HepG2 (cell line): ENCODE results near the gene SLC50A1. TPM values are rescaled to one million over a fixed set of nuclear protein-coding genes. Genes with fewer than 3 reads are reported as not detected.

Experiments used
- ATAC-seq: fragments of 200-7000 bp; cut with Tn5 transposase; 3 replicates; pipeline ENCODE4 v1.9.1; 2020; ENCODE audit warnings: mild to moderate bottlenecking, moderate library complexity
- BruUV-seq: library from RNA; stranded (reverse); fragments of 400-500 nt; replicated peaks from 2 replicates; lab custom pipeline; 2021; lab: Mats Ljungman, UMichigan
- CTCF ChIA-PET: fragments of 300-600 bp; formaldehyde crosslinking; extraction: SDS; loops from one replicate; lab custom pipeline; 2021; ENCODE audit warnings: low total read pairs, inconsistent platforms, low intra/inter-chr PET ratio; lab: Yijun Ruan, JAX
- POLR2A ChIA-PET: fragments of 350-600 bp; sonication (Branson Sonifier 250); formaldehyde crosslinking; loops from one replicate; lab custom pipeline; 2020; ENCODE audit warnings: antibody characterized with exemption, inconsistent platforms; lab: Yijun Ruan, JAX
- DNase-seq: peaks from one replicate; pipeline ENCODE4 v3.0.0-alpha.2; 2015; ENCODE audit warnings: low spot score
- FAIRE-seq: peaks from 3 replicates; lab custom pipeline; 2011; peaks lifted over from hg19 to GRCh38; lab: Jason Lieb, UNC
- H2AFZ ChIP-seq: one replicate; pipeline ENCODE4 v1.6.1; 2011; ENCODE audit warnings: low read length, inconsistent platforms
- H3K27ac ChIP-seq: fragments of 300-600 bp; 3 replicates; pipeline ENCODE4 v1.8.0; 2011; ENCODE audit warnings: mixed run types, mild to moderate bottlenecking, mixed read lengths, low read length, inconsistent platforms; ENCODE audit not compliant: insufficient read depth; ENCODE audit errors: extremely low read length
- H3K27me3 ChIP-seq, 2 experiments: fragments of 200-600 bp in 1 of 2; 2 replicates in 1 of 2; 3 replicates in 1 of 2; pipeline versions ENCODE4 v1.6.0 to v1.8.0; 2011; ENCODE audit warnings: low read length in 2 of 2, mild to moderate bottlenecking in 2 of 2, moderate library complexity in 2 of 2, inconsistent platforms in 1 of 2; ENCODE audit not compliant: insufficient read depth in 2 of 2, control insufficient read depth in 1 of 2
- H3K36me3 ChIP-seq, 2 experiments: fragments of 200-600 bp in 1 of 2; replicated peaks in 1 of 2; 2 replicates in 1 of 2; 3 replicates in 1 of 2; pipeline versions ENCODE4 v1.5.1 to v1.8.0; 2011; ENCODE audit warnings: low read length in 2 of 2, inconsistent platforms in 1 of 2; ENCODE audit not compliant: insufficient read depth in 2 of 2, control insufficient read depth in 1 of 2
- H3K4me1 ChIP-seq: 2 replicates; pipeline ENCODE4 v1.5.1; 2012; ENCODE audit warnings: low read length, inconsistent platforms; ENCODE audit not compliant: insufficient read depth
- H3K4me2 ChIP-seq: 2 replicates; pipeline ENCODE4 v1.6.0; 2011; ENCODE audit warnings: low read depth, low read length, inconsistent platforms
- H3K4me3 ChIP-seq, 3 experiments: fragments of 200-600 bp in 1 of 3; sonication (generic), shearing (Covaris generic) in 1 of 3; replicated peaks in 1 of 3; 2 replicates each; pipeline ENCODE4 v1.5.1; 2011 to 2016; ENCODE audit warnings: low read length in 3 of 3, inconsistent platforms in 2 of 3, low read depth in 2 of 3, mild to moderate bottlenecking in 2 of 3, control low read depth in 1 of 3, mixed read lengths in 1 of 3; ENCODE audit not compliant: insufficient read depth in 1 of 3
- H3K79me2 ChIP-seq: one replicate; pipeline ENCODE4 v1.6.1; 2011; ENCODE audit warnings: low read length, inconsistent platforms; ENCODE audit not compliant: insufficient read depth
- H3K9ac ChIP-seq: 2 replicates; pipeline ENCODE4 v1.6.0; 2011; ENCODE audit warnings: mild to moderate bottlenecking, low read depth, low read length, inconsistent platforms; ENCODE audit not compliant: insufficient read depth
- H3K9me3 ChIP-seq: 2 replicates; pipeline ENCODE4 v1.5.1; 2012; ENCODE audit warnings: mild to moderate bottlenecking, low read length
- H4K20me1 ChIP-seq: 2 replicates; pipeline ENCODE4 v1.6.0; 2011; ENCODE audit warnings: inconsistent platforms, mild to moderate bottlenecking, low read length, moderate library complexity; ENCODE audit not compliant: insufficient read depth
- ATAD3A ChIP-seq: sonication (generic); formaldehyde crosslinking; IDR thresholded peaks from 2 replicates; pipeline ENCODE4 v1.4.0; 2020; ENCODE audit warnings: missing genetic modification reagents
- CREB3 ChIP-seq: sonication (generic); formaldehyde crosslinking; IDR thresholded peaks from 2 replicates; pipeline ENCODE4 v1.5.0; 2020; ENCODE audit warnings: missing genetic modification reagents
- EZH2 ChIP-seq: conservative IDR thresholded peaks from 2 replicates; pipeline ENCODE4 v1.6.1; 2012; ENCODE audit warnings: mild to moderate bottlenecking, low read depth, low read length, moderate library complexity
- MBNL3 ChIP-seq: fragments of 250-450 bp; sonication (Bioruptor Pico); conservative IDR thresholded peaks from 2 replicates; pipeline ENCODE4 v1.8.0; 2022; ENCODE audit warnings: mild to moderate bottlenecking, inconsistent platforms
- PRPF4 ChIP-seq: fragments of 200-400 bp; formaldehyde crosslinking; IDR thresholded peaks from 2 replicates; pipeline ENCODE4 v1.6.1; 2016; ENCODE audit warnings: low read length, low read depth; ENCODE audit not compliant: poor library complexity, severe bottlenecking
- TBL1XR1 ChIP-seq: fragments of 150-350 bp; IDR thresholded peaks from 2 replicates; pipeline ENCODE4 v1.6.1; 2014; ENCODE audit warnings: borderline replicate concordance, low read length; ENCODE audit not compliant: partially characterized antibody
- ZBTB25 ChIP-seq: IDR thresholded peaks from 2 replicates; pipeline ENCODE4 v1.6.1; 2018; ENCODE audit warnings: missing genetic modification reagents
- ZNF337 ChIP-seq: sonication (generic); formaldehyde crosslinking; IDR thresholded peaks from 2 replicates; pipeline ENCODE4 v1.5.1; 2020; ENCODE audit warnings: missing genetic modification reagents, low read depth, mild to moderate bottlenecking, borderline replicate concordance
- ZNF503 ChIP-seq: sonication (generic); formaldehyde crosslinking; IDR thresholded peaks from 2 replicates; pipeline ENCODE4 v1.4.0; 2020; ENCODE audit warnings: missing genetic modification reagents
- ZNF616 ChIP-seq: sonication (generic); formaldehyde crosslinking; IDR thresholded peaks from 2 replicates; pipeline ENCODE4 v1.5.0; 2020; ENCODE audit warnings: low read depth, mild to moderate bottlenecking, missing genetic modification reagents
- ZNF709 ChIP-seq: sonication (generic); formaldehyde crosslinking; IDR thresholded peaks from 2 replicates; pipeline ENCODE4 v1.5.0; 2020; ENCODE audit warnings: mild to moderate bottlenecking, missing genetic modification reagents
- WGBS: methylation state at CpG from one replicate; pipeline ENCODE4 v1.1.6; 2017; ENCODE audit warnings: low lambda C conversion rate; 5-methylcytosine and 5-hydroxymethylcytosine counted together
- in situ Hi-C: cut with HindIII; loops from 2 replicates; pipeline ENCODE4 v1.10.0; 2017; ENCODE audit warnings: low pct_unique_long_range_greater_than_20kb; ENCODE audit not compliant: extremely low pct_ligation_motif_present
- intact Hi-C: fragments of 100-400 bp; cut with micrococcal nuclease; formaldehyde crosslinking; loops from one replicate; pipeline ENCODE4 v1.10.0; 2022; ENCODE audit not compliant: unreplicated experiment
- polyA plus RNA-seq, 8 experiments: library from polyadenylated mRNA; depleted of rRNA in 3 of 8; stranded (reverse) in 7 of 8; unstranded in 1 of 8; fragments of >200 nt; fragmentation: Illumina TruSeq in 4 of 8; extraction: Trizol in 4 of 8; gene quantifications; 2 replicates each; pipeline versions ENCODE4 v1.2.1 to v1.2.3, GENCODE V29; 2011 to 2016; ENCODE audit warnings: low read depth in 4 of 8, missing spikeins in 1 of 8, mixed read lengths in 1 of 8; ENCODE audit not compliant: insufficient read depth in 1 of 8
- total RNA-seq, 5 experiments: library from RNA; depleted of rRNA; stranded (reverse); fragments of >200 nt; fragmentation: Illumina TruSeq; extraction: Trizol; gene quantifications; 2 replicates each; pipeline ENCODE4 v1.2.3, GENCODE V29; 2016; ENCODE audit warnings: low read depth in 1 of 5
- TF ChIP-seq, protein P1 (sequence below): sonication (generic); formaldehyde crosslinking; IDR thresholded peaks from 2 replicates; pipeline ENCODE4 v1.4.0; 2020; ENCODE audit warnings: missing genetic modification reagents
- TF ChIP-seq, protein P2 (sequence below): IDR thresholded peaks from 2 replicates; pipeline ENCODE4 v1.6.1; 2016; ENCODE audit warnings: low read depth, control low read depth
- TF ChIP-seq, protein P3 (sequence below): sonication (generic); formaldehyde crosslinking; IDR thresholded peaks from 2 replicates; pipeline ENCODE4 v1.4.0; 2020; ENCODE audit warnings: missing genetic modification reagents

Gene SLC50A1
- total and polyA plus RNA-seq, 2 of the 13 experiments (the other 11 are each of a cell fraction or from before 2014, with no cell fraction given) = 22.5 to 46.8 TPM

DNA sequence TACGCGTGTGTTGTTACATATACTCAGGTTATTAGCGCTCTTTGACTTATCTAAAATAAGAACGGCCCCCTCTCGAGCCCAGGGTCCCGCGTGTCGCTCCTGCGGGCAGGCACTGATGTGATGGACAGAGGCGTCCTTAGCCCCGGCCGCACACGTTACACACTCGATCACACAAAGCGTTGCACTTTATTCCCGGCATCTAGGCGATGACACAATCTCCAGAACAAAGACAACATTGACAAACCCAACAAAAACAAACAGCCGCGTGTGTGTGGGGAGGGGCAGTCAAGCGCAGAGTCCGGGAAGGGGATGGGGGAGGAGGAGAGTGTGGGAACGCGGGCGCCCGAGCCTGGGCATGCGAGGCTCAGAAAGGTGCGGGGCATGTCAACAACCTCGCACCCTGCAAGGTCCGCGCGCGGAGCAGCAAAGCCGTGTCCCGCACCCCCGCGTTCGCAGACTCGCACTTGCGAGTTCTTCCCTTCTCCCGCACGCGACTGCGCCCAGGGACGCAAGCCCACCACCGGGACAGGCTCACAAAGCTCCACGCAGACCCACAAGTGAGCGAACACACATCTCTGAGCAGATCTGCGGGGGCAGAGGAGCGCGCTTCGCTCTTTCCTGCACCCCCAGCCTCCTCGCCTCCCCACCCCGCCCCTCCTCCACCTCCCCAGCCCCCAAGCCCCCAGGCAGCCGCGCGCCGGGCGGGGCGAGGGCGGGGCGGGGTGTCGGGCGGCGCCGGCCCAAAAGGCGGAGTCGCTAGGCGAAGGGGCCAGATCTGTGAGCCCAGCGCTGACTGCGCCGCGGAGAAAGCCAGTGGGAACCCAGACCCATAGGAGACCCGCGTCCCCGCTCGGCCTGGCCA is 8.3 kb upstream of the SLC50A1 start, which contains the start of gene EFNA1:
TSS of gene EFNA1 (plus strand) at position 772 of the 862 bp plus-strand sequence. CDS start 102 bp downstream, outside the sequence.
- peaks cover 46% of the 10 kb centered on the region for H3K4me1 ChIP-seq
- WGBS = under 1% methylated on average over 32 of the region's 76 CpGs
- peak within 1 kb of the TSS; percentile 99 for H3K9ac ChIP-seq
- H3K79me2 ChIP-seq = peaks cover 52% of the 10 kb centered on the region
- in situ Hi-C loops (loop anchor here (5.0 kb wide), 1 partner anchor 35 kb away; no protein-coding TSS in a partner anchor), intact Hi-C loops (loop anchor here (1.0 to 5.0 kb wide), 5 partner anchors 8 to 955 kb away; partner anchors contain the start of genes MEX3A and SLC50A1)
- ChIA-PET CTCF (interaction anchor here (1.2 kb wide), 1 partner anchor 40 kb away, joined by 3 read pairs; no protein-coding TSS in a partner anchor), POLR2A (interaction anchor here (0.8 to 6.4 kb wide), 23 partner anchors 10 to 196 kb away, joined by 3 to 144 read pairs (median 6); partner anchors contain the start of genes ADAM15, CKS1B, DPM3 and FDPS)
- DNase-seq (peak; percentile 99), FAIRE-seq (peak; percentile 94), ATAC-seq (peak; percentile 61)
- no peak within 1 kb of the TSS for H2AFZ ChIP-seq
- H3K4me3 ChIP-seq = peak within 1 kb of the TSS; percentile 96 to 99 (median 99)
- peaks cover 30% of the 10 kb centered on the region for H4K20me1 ChIP-seq
- BruUV-seq = no TSS peak
- peaks cover 6 to 22% of the 10 kb centered on the region in 2 experiments; a peak in 4 of 5 replicates for H3K36me3 ChIP-seq
- no peaks in the 10 kb centered on the region; a peak in 1 of 5 replicates for H3K27me3 ChIP-seq
- peak within 1 kb of the TSS; percentile 100 for H3K27ac ChIP-seq
- peak within 1 kb of the TSS; percentile 94 for H3K4me2 ChIP-seq
- no peaks in the 10 kb centered on the region for H3K9me3 ChIP-seq
- TF ChIP-seq, protein P1, sequence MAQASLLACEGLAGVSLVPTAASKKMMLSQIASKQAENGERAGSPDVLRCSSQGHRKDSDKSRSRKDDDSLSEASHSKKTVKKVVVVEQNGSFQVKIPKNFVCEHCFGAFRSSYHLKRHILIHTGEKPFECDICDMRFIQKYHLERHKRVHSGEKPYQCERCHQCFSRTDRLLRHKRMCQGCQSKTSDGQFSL (CRISPR knock-in tag) = peak; percentile 92
- TF ChIP-seq ZNF337 (no peak), CREB3 (no peak), EZH2 (no peak), MBNL3 (CRISPR knock-in tag) (no peak), ZNF616 (CRISPR knock-in tag) (peak; percentile 14; the same call in 1 of the 2 replicates), ZNF709 (CRISPR knock-in tag) (peak; percentile 54), ZBTB25 (peak; percentile 82), ZNF503 (peak; percentile 88), PRPF4 (peak; percentile 67), TBL1XR1 (peak; percentile 96), ATAD3A (no peak)
- TF ChIP-seq, protein P2, sequence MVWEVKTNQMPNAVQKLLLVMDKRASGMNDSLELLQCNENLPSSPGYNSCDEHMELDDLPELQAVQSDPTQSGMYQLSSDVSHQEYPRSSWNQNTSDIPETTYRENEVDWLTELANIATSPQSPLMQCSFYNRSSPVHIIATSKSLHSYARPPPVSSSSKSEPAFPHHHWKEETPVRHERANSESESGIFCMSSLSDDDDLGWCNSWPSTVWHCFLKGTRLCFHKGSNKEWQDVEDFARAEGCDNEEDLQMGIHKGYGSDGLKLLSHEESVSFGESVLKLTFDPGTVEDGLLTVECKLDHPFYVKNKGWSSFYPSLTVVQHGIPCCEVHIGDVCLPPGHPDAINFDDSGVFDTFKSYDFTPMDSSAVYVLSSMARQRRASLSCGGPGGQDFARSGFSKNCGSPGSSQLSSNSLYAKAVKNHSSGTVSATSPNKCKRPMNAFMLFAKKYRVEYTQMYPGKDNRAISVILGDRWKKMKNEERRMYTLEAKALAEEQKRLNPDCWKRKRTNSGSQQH (CRISPR knock-in tag) = peak; percentile 94; the same call in 1 of the 2 replicates
- TF ChIP-seq, protein P3, sequence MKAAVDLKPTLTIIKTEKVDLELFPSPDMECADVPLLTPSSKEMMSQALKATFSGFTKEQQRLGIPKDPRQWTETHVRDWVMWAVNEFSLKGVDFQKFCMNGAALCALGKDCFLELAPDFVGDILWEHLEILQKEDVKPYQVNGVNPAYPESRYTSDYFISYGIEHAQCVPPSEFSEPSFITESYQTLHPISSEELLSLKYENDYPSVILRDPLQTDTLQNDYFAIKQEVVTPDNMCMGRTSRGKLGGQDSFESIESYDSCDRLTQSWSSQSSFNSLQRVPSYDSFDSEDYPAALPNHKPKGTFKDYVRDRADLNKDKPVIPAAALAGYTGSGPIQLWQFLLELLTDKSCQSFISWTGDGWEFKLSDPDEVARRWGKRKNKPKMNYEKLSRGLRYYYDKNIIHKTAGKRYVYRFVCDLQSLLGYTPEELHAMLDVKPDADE = 0 out of 2 replicates have a peak, but pooled peaks have one; percentile 29
